ENCODE results near the gene SEC62. TPM values are rescaled to one million over a fixed set of nuclear protein-coding genes. Genes with fewer than 3 reads are reported as not detected.

SEC62 gene
- total and polyA plus RNA-seq, 2 experiments from 2014 or later: 23.6 to 306 TPM

- DNase-seq (ENCODE audit: low spot score): no peak
- Histone ChIP-seq H2AFZ (no peak overlapping the region), H3K4me2 (no peak overlapping the region), H3K79me2 (replicated peaks; ENCODE audit: insufficient read depth) (no peaks in the 10 kb centered on the region), H3F3A (replicated peaks; ENCODE audit: low read depth) (no peaks in the 10 kb centered on the region), H3K4me1 (ENCODE audit: insufficient read depth) (no peaks in the 10 kb centered on the region), H3K27me3 (ENCODE audit: insufficient read depth) (no peaks in the 10 kb centered on the region), H4K20me1 (replicated peaks; ENCODE audit: insufficient read depth) (no peaks in the 10 kb centered on the region), H3K4me3 (no peak overlapping the region), H3K36me3 (ENCODE audit: insufficient read depth) (0 out of 2 replicates have a peak, but pooled peaks cover 3% of the 10 kb centered on the region), H3K27ac (ENCODE audit: low read depth) (no peak overlapping the region), H3K9me2 (ENCODE audit: insufficient read depth) (no peaks in the 10 kb centered on the region)
- Mint-ChIP-seq H3K4me1 (no peaks in the 10 kb centered on the region), H3K4me3 (no peak overlapping the region), H3K36me3 (ENCODE audit: low read depth) (peaks cover 3% of the 10 kb centered on the region; the same call in 1 of the 3 replicates), H3K27me3 (ENCODE audit: insufficient read depth, low read depth, poor library complexity) (no peaks in the 10 kb centered on the region), H3K27ac (no peak overlapping the region), H3K9me3 (no peaks in the 10 kb centered on the region)
- TF ChIP-seq CREB1 (CRISPR knock-in tag; IDR thresholded peaks at IDR 0.05; ENCODE audit: low read depth) (no peak), JUNB (IDR thresholded peaks at IDR 0.05; ENCODE audit: unreplicated experiment) (no peak), EZH2phosphoT487 (IDR thresholded peaks at IDR 0.05; ENCODE audit: unreplicated experiment) (no peak), ZNF114 (CRISPR knock-in tag; IDR thresholded peaks at IDR 0.05) (no peak), STAT1 (IDR thresholded peaks at IDR 0.05; ENCODE audit: unreplicated experiment) (no peak), POLR2AphosphoS5 (IDR thresholded peaks at IDR 0.05; ENCODE audit: low read depth) (no peak), EZH2 (IDR thresholded peaks at IDR 0.05; ENCODE audit: low read depth, unreplicated experiment) (no peak), NANOG (IDR thresholded peaks at IDR 0.05; ENCODE audit: borderline replicate concordance) (no peak), ZNF331 (CRISPR knock-in tag; IDR thresholded peaks at IDR 0.05; ENCODE audit: low read depth) (no peak)
- TF ChIP-seq, protein P1, sequence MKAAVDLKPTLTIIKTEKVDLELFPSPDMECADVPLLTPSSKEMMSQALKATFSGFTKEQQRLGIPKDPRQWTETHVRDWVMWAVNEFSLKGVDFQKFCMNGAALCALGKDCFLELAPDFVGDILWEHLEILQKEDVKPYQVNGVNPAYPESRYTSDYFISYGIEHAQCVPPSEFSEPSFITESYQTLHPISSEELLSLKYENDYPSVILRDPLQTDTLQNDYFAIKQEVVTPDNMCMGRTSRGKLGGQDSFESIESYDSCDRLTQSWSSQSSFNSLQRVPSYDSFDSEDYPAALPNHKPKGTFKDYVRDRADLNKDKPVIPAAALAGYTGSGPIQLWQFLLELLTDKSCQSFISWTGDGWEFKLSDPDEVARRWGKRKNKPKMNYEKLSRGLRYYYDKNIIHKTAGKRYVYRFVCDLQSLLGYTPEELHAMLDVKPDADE (IDR thresholded peaks at IDR 0.05): no peak
- TF ChIP-seq, protein P2, sequence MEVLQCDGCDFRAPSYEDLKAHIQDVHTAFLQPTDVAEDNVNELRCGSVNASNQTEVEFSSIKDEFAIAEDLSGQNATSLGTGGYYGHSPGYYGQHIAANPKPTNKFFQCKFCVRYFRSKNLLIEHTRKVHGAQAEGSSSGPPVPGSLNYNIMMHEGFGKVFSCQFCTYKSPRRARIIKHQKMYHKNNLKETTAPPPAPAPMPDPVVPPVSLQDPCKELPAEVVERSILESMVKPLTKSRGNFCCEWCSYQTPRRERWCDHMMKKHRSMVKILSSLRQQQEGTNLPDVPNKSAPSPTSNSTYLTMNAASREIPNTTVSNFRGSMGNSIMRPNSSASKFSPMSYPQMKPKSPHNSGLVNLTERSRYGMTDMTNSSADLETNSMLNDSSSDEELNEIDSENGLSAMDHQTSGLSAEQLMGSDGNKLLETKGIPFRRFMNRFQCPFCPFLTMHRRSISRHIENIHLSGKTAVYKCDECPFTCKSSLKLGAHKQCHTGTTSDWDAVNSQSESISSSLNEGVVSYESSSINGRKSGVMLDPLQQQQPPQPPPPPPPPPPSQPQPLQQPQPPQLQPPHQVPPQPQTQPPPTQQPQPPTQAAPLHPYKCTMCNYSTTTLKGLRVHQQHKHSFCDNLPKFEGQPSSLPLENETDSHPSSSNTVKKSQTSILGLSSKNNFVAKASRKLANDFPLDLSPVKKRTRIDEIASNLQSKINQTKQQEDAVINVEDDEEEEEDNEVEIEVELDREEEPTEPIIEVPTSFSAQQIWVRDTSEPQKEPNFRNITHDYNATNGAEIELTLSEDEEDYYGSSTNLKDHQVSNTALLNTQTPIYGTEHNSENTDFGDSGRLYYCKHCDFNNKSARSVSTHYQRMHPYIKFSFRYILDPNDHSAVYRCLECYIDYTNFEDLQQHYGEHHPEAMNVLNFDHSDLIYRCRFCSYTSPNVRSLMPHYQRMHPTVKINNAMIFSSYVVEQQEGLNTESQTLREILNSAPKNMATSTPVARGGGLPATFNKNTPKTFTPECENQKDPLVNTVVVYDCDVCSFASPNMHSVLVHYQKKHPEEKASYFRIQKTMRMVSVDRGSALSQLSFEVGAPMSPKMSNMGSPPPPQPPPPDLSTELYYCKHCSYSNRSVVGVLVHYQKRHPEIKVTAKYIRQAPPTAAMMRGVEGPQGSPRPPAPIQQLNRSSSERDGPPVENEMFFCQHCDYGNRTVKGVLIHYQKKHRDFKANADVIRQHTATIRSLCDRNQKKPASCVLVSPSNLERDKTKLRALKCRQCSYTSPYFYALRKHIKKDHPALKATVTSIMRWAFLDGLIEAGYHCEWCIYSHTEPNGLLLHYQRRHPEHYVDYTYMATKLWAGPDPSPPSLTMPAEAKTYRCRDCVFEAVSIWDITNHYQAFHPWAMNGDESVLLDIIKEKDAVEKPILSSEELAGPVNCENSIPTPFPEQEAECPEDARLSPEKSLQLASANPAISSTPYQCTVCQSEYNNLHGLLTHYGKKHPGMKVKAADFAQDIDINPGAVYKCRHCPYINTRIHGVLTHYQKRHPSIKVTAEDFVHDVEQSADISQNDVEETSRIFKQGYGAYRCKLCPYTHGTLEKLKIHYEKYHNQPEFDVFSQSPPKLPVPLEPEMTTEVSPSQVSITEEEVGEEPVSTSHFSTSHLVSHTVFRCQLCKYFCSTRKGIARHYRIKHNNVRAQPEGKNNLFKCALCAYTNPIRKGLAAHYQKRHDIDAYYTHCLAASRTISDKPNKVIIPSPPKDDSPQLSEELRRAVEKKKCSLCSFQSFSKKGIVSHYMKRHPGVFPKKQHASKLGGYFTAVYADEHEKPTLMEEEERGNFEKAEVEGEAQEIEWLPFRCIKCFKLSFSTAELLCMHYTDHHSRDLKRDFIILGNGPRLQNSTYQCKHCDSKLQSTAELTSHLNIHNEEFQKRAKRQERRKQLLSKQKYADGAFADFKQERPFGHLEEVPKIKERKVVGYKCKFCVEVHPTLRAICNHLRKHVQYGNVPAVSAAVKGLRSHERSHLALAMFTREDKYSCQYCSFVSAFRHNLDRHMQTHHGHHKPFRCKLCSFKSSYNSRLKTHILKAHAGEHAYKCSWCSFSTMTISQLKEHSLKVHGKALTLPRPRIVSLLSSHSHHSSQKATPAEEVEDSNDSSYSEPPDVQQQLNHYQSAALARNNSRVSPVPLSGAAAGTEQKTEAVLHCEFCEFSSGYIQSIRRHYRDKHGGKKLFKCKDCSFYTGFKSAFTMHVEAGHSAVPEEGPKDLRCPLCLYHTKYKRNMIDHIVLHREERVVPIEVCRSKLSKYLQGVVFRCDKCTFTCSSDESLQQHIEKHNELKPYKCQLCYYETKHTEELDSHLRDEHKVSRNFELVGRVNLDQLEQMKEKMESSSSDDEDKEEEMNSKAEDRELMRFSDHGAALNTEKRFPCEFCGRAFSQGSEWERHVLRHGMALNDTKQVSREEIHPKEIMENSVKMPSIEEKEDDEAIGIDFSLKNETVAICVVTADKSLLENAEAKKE (CRISPR knock-in tag; IDR thresholded peaks at IDR 0.05): no peak
- TF ChIP-seq, protein P3, sequence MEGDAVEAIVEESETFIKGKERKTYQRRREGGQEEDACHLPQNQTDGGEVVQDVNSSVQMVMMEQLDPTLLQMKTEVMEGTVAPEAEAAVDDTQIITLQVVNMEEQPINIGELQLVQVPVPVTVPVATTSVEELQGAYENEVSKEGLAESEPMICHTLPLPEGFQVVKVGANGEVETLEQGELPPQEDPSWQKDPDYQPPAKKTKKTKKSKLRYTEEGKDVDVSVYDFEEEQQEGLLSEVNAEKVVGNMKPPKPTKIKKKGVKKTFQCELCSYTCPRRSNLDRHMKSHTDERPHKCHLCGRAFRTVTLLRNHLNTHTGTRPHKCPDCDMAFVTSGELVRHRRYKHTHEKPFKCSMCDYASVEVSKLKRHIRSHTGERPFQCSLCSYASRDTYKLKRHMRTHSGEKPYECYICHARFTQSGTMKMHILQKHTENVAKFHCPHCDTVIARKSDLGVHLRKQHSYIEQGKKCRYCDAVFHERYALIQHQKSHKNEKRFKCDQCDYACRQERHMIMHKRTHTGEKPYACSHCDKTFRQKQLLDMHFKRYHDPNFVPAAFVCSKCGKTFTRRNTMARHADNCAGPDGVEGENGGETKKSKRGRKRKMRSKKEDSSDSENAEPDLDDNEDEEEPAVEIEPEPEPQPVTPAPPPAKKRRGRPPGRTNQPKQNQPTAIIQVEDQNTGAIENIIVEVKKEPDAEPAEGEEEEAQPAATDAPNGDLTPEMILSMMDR (conservative IDR thresholded peaks at IDR 0.05; ENCODE audit: low read depth in 2 of 2): no peak
- TF ChIP-seq, protein P4, sequence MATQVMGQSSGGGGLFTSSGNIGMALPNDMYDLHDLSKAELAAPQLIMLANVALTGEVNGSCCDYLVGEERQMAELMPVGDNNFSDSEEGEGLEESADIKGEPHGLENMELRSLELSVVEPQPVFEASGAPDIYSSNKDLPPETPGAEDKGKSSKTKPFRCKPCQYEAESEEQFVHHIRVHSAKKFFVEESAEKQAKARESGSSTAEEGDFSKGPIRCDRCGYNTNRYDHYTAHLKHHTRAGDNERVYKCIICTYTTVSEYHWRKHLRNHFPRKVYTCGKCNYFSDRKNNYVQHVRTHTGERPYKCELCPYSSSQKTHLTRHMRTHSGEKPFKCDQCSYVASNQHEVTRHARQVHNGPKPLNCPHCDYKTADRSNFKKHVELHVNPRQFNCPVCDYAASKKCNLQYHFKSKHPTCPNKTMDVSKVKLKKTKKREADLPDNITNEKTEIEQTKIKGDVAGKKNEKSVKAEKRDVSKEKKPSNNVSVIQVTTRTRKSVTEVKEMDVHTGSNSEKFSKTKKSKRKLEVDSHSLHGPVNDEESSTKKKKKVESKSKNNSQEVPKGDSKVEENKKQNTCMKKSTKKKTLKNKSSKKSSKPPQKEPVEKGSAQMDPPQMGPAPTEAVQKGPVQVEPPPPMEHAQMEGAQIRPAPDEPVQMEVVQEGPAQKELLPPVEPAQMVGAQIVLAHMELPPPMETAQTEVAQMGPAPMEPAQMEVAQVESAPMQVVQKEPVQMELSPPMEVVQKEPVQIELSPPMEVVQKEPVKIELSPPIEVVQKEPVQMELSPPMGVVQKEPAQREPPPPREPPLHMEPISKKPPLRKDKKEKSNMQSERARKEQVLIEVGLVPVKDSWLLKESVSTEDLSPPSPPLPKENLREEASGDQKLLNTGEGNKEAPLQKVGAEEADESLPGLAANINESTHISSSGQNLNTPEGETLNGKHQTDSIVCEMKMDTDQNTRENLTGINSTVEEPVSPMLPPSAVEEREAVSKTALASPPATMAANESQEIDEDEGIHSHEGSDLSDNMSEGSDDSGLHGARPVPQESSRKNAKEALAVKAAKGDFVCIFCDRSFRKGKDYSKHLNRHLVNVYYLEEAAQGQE (IDR thresholded peaks at IDR 0.05; ENCODE audit: unreplicated experiment): no peak
- ATAC-seq: no peak
Measured at GRCh38 chr3:169999433-169999832, 32.8 kb downstream of the SEC62 start.

Data from GM23338 (cell line).